Spleen (tissue), 7 donors: ENCODE results near the gene HAVCR1.

Source experiments
- POLR2A ChIP-seq, 3 donors: fragments of 450-650 bp; IDR thresholded peaks; one replicate each; pipeline ENCODE4 v1.5.1; 2017; ENCODE audit warnings: antibody characterized with exemption in 3 of 3, mild to moderate bottlenecking in 1 of 3
- TF ChIP-seq, protein P1 (sequence below), 11 experiments: fragments of 200-600 bp in 7 of 11; fragments of 450-650 bp in 4 of 11; sonication (generic) in 4 of 11; IDR thresholded peaks in 8 of 11; conservative IDR thresholded peaks in 3 of 11; 1 replicate in 7 of 11; 2 replicates in 4 of 11; pipeline versions ENCODE4 v1.4.0 to v1.8.0; 2016 to 2021; ENCODE audit warnings: antibody characterized with exemption in 11 of 11, inconsistent platforms in 4 of 11, mild to moderate bottlenecking in 1 of 11
- donor health status: DM: no; HTN: no; CAD: no; lungs with moderate emphysema.
- donor health status: DM: no; HTN: no; CAD: no.
- donor health status: DM: no; HTN: no; CAD: no.

DNA sequence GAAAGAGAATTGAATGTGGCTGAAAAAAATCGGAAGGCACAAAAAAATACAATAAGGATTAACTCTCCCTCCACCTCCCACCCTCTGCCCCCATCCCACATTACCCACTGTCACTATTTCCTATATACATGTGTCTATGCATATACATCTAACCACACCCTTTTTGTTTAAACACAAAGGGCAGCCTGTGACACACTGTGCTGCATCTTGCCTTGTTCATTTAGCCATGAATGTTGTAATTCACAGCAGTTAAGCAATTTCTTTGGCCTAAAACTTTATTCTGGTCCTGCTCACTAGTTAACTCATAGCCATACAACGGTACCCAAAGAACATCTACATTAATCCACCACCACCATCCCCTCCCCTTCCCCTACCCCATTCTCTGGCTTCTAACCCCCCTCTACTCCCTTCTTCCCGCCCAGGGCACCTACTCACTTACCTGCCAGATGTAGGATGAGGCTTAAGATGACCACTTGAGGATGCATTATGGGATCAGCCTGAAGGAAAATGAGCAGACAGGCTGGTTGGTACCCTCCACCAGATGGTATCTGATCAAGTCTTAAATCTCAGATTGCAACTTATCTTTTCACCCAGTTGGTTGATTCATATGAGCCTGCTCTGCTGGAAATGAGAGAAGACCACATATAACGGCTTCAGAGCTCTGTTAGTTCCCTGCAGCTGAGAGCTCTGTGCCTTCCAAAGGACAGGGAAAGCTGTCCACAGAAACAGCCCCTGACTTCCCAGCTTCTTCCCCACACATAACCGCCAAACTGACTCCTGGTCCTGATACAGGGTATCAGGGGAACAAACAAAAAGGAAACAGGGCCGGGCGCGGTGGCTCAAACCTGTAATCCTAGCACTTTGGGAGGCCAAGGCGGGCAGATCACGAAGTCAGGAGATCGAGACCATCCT, 1.2 kb downstream of the HAVCR1 start:
- TF ChIP-seq, protein P1, sequence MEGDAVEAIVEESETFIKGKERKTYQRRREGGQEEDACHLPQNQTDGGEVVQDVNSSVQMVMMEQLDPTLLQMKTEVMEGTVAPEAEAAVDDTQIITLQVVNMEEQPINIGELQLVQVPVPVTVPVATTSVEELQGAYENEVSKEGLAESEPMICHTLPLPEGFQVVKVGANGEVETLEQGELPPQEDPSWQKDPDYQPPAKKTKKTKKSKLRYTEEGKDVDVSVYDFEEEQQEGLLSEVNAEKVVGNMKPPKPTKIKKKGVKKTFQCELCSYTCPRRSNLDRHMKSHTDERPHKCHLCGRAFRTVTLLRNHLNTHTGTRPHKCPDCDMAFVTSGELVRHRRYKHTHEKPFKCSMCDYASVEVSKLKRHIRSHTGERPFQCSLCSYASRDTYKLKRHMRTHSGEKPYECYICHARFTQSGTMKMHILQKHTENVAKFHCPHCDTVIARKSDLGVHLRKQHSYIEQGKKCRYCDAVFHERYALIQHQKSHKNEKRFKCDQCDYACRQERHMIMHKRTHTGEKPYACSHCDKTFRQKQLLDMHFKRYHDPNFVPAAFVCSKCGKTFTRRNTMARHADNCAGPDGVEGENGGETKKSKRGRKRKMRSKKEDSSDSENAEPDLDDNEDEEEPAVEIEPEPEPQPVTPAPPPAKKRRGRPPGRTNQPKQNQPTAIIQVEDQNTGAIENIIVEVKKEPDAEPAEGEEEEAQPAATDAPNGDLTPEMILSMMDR (IDR thresholded peaks at IDR 0.05 in 8 of 11, conservative IDR thresholded peaks at IDR 0.05 in 3 of 11): no peak
- TF ChIP-seq POLR2A (IDR thresholded peaks at IDR 0.05): no peak
